Esophagus squamous epithelium (tissue), 4 donors: ENCODE data around the gene SUMO4.

Experiments
- POLR2A ChIP-seq, 4 donors: fragments of 450-650 bp; IDR thresholded peaks; one replicate each; pipeline ENCODE4 v1.6.1; 2017; ENCODE audit warnings: antibody characterized with exemption in 4 of 4, mild to moderate bottlenecking in 4 of 4, moderate library complexity in 3 of 4
- TF ChIP-seq, protein P1 (sequence below), 6 experiments: fragments of 450-650 bp in 4 of 6; fragments of 200-600 bp in 2 of 6; sonication (generic) in 2 of 6; IDR thresholded peaks; one replicate each; pipeline ENCODE4 v1.5.1; 2016 to 2019; ENCODE audit warnings: antibody characterized with exemption in 6 of 6, mild to moderate bottlenecking in 4 of 6, moderate library complexity in 4 of 6

GRCh38 chr6:149421132-149421531, 21.1 kb downstream of the SUMO4 start:
- TF ChIP-seq, protein P1, sequence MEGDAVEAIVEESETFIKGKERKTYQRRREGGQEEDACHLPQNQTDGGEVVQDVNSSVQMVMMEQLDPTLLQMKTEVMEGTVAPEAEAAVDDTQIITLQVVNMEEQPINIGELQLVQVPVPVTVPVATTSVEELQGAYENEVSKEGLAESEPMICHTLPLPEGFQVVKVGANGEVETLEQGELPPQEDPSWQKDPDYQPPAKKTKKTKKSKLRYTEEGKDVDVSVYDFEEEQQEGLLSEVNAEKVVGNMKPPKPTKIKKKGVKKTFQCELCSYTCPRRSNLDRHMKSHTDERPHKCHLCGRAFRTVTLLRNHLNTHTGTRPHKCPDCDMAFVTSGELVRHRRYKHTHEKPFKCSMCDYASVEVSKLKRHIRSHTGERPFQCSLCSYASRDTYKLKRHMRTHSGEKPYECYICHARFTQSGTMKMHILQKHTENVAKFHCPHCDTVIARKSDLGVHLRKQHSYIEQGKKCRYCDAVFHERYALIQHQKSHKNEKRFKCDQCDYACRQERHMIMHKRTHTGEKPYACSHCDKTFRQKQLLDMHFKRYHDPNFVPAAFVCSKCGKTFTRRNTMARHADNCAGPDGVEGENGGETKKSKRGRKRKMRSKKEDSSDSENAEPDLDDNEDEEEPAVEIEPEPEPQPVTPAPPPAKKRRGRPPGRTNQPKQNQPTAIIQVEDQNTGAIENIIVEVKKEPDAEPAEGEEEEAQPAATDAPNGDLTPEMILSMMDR (IDR thresholded peaks at IDR 0.05) = no peak
- TF ChIP-seq POLR2A (IDR thresholded peaks at IDR 0.05) = no peak
